Ishikawa (cell line): ENCODE measurements around the gene RAPGEF5.

Experiments
- CEBPB ChIP-seq: IDR thresholded peaks from 2 replicates; pipeline ENCODE4 v1.6.1; 2012
- CREB1 ChIP-seq: IDR thresholded peaks from 2 replicates; pipeline ENCODE4 v1.6.1; 2012; ENCODE audit warnings: low read depth
- EP300 ChIP-seq: IDR thresholded peaks from 2 replicates; pipeline ENCODE4 v1.6.1; 2012; ENCODE audit warnings: borderline replicate concordance
- FOXM1 ChIP-seq: IDR thresholded peaks from 2 replicates; pipeline ENCODE4 v1.6.1; 2012; ENCODE audit warnings: low read depth, borderline replicate concordance
- MAX ChIP-seq: IDR thresholded peaks from 2 replicates; pipeline ENCODE4 v1.6.1; 2012
- RAD21 ChIP-seq: IDR thresholded peaks from 2 replicates; pipeline ENCODE4 v1.6.1; 2012; ENCODE audit warnings: low read depth
- REST ChIP-seq: IDR thresholded peaks from 2 replicates; pipeline ENCODE4 v1.6.1; 2012; ENCODE audit warnings: low read depth, mild to moderate bottlenecking
- TAF1 ChIP-seq: IDR thresholded peaks from 2 replicates; pipeline ENCODE4 v1.6.1; 2012; ENCODE audit warnings: low read depth, mild to moderate bottlenecking
- TCF12 ChIP-seq: IDR thresholded peaks from 2 replicates; pipeline ENCODE4 v1.6.1; 2012; ENCODE audit warnings: low read depth
- USF1 ChIP-seq: IDR thresholded peaks from 2 replicates; pipeline ENCODE4 v1.6.1; 2012
- YY1 ChIP-seq: IDR thresholded peaks from 2 replicates; pipeline ENCODE4 v1.6.1; 2012; ENCODE audit warnings: low read depth
- ZBTB7A ChIP-seq: IDR thresholded peaks from 2 replicates; pipeline ENCODE4 v1.6.1; 2012; ENCODE audit warnings: low read depth

GRCh38 chr7:22286436-22286835 lies 70.5 kb downstream of the RAPGEF5 start:
- no peak for TF ChIP-seq EP300
- TF ChIP-seq REST: no peak
- TF ChIP-seq CREB1: no peak
- TF ChIP-seq ZBTB7A: no peak
- TF ChIP-seq TCF12: no peak
- TF ChIP-seq MAX: no peak
- no peak for TF ChIP-seq YY1
- no peak for TF ChIP-seq RAD21
- TF ChIP-seq USF1: no peak
- TF ChIP-seq CEBPB: no peak
- TF ChIP-seq FOXM1: no peak
- no peak for TF ChIP-seq TAF1
